Neural cell (in vitro differentiated cells): ENCODE measurements around the gene TMEM171. TPM values are rescaled to one million over a fixed set of nuclear protein-coding genes. Genes with fewer than 3 reads are reported as not detected.

Experiments
- H2AFZ ChIP-seq: fragments of 200-600, 300-800 bp; sonication (generic), shearing (Covaris generic); 2 replicates; pipeline ENCODE4 v1.6.0; 2014; ENCODE audit warnings: low read depth, mild to moderate bottlenecking, antibody characterized with exemption, low read length, moderate library complexity
- H3F3A ChIP-seq: fragments of 200-600 bp; shearing (Covaris generic); 2 replicates; pipeline ENCODE4 v1.6.1; 2016; ENCODE audit warnings: mild to moderate bottlenecking, moderate library complexity, mixed read lengths, antibody characterized with exemption, low read length; ENCODE audit not compliant: insufficient read depth, poor library complexity, severe bottlenecking
- H3K27ac ChIP-seq: fragments of 200-600, 300-800 bp; sonication (generic), shearing (Covaris generic); 2 replicates; pipeline ENCODE4 v1.5.1; 2014; ENCODE audit warnings: mild to moderate bottlenecking, low read length, moderate library complexity
- H3K27me3 ChIP-seq: fragments of 300-800, 200-600 bp; sonication (generic), shearing (Covaris generic); 2 replicates; pipeline ENCODE4 v1.6.0; 2014; ENCODE audit warnings: mild to moderate bottlenecking, low read depth, low read length, moderate library complexity; ENCODE audit not compliant: insufficient read depth
- H3K36me3 ChIP-seq: fragments of 300-800, 200-600 bp; sonication (generic), shearing (Covaris generic); 2 replicates; pipeline ENCODE4 v1.5.1; 2014; ENCODE audit warnings: mild to moderate bottlenecking, antibody characterized with exemption, low read length, moderate library complexity; ENCODE audit not compliant: insufficient read depth
- H3K4me2 ChIP-seq: fragments of 300-800, 200-600 bp; sonication (generic), shearing (Covaris generic); 2 replicates; pipeline ENCODE4 v1.6.0; 2014; ENCODE audit warnings: mild to moderate bottlenecking, low read length
- H3K4me3 ChIP-seq: fragments of 300-800, 200-600 bp; sonication (generic), shearing (Covaris generic); 2 replicates; pipeline ENCODE4 v1.5.1; 2014; ENCODE audit warnings: mild to moderate bottlenecking, low read length, moderate library complexity
- H3K79me2 ChIP-seq: fragments of 200-600 bp; shearing (Covaris generic); replicated peaks from 2 replicates; pipeline ENCODE4 v1.6.0; 2014; ENCODE audit warnings: mild to moderate bottlenecking, low read length, moderate library complexity; ENCODE audit not compliant: insufficient read depth
- H3K9ac ChIP-seq: fragments of 300-800, 200-600 bp; sonication (generic), shearing (Covaris generic); 2 replicates; pipeline ENCODE4 v1.6.1; 2016; ENCODE audit warnings: mild to moderate bottlenecking, low read length, mixed read lengths
- H3K9me2 ChIP-seq: fragments of 200-600 bp; shearing (Covaris generic); 2 replicates; pipeline ENCODE4 v1.6.1; 2016; ENCODE audit warnings: mild to moderate bottlenecking, low read length, mixed read lengths; ENCODE audit not compliant: insufficient read depth
- H3K9me3 ChIP-seq: fragments of 200-600, 300-800 bp; sonication (generic), shearing (Covaris generic); 2 replicates; pipeline ENCODE4 v1.6.1; 2016; ENCODE audit warnings: mild to moderate bottlenecking, mixed run types, low read length, moderate library complexity, mixed read lengths
- H4K20me1 ChIP-seq: fragments of 200-600 bp; shearing (Covaris generic); 2 replicates; pipeline ENCODE4 v1.6.1; 2016; ENCODE audit warnings: mild to moderate bottlenecking, mixed run types; ENCODE audit not compliant: insufficient read depth
- EP300 ChIP-seq: fragments of 450-650 bp; conservative IDR thresholded peaks from 2 replicates; pipeline ENCODE4 v1.6.1; 2014; ENCODE audit warnings: antibody characterized with exemption, mild to moderate bottlenecking, moderate library complexity; ENCODE audit not compliant: poor library complexity, severe bottlenecking
- EZH2 ChIP-seq: fragments of 200-600, 300-800 bp; shearing (Covaris generic), sonication (generic); IDR thresholded peaks from 2 replicates; pipeline ENCODE4 v1.6.1; 2014; ENCODE audit warnings: antibody characterized with exemption, low read length, borderline replicate concordance, mild to moderate bottlenecking; ENCODE audit not compliant: insufficient read depth, poor library complexity, severe bottlenecking
- MXI1 ChIP-seq: fragments of 450-650 bp; conservative IDR thresholded peaks from 2 replicates; pipeline ENCODE4 v1.6.1; 2014; ENCODE audit warnings: antibody characterized with exemption, mild to moderate bottlenecking; ENCODE audit not compliant: poor library complexity, severe bottlenecking
- POLR2AphosphoS5 ChIP-seq: IDR thresholded peaks from 2 replicates; pipeline ENCODE4 v1.6.1; 2012
- RAD21 ChIP-seq: fragments of 450-650 bp; conservative IDR thresholded peaks from 2 replicates; pipeline ENCODE4 v1.6.1; 2014; ENCODE audit warnings: antibody characterized with exemption, mild to moderate bottlenecking, moderate library complexity
- REST ChIP-seq: IDR thresholded peaks from 2 replicates; pipeline ENCODE4 v1.6.1; 2012; ENCODE audit warnings: borderline replicate concordance
- SMC3 ChIP-seq: fragments of 450-650 bp; conservative IDR thresholded peaks from 2 replicates; pipeline ENCODE4 v1.6.1; 2014; ENCODE audit warnings: antibody characterized with exemption, mild to moderate bottlenecking, moderate library complexity; ENCODE audit not compliant: poor library complexity
- TAF1 ChIP-seq: IDR thresholded peaks from 2 replicates; pipeline ENCODE4 v1.6.1; 2012; ENCODE audit warnings: low read depth
- polyA plus RNA-seq: library from polyadenylated mRNA; depleted of rRNA; stranded (reverse); fragments of >200 nt; gene quantifications from 2 replicates; pipeline ENCODE4 v1.2.3, GENCODE V29; 2014
- TF ChIP-seq, protein P1 (sequence below): fragments of 450-650 bp; IDR thresholded peaks from 2 replicates; pipeline ENCODE4 v1.5.1; 2014; ENCODE audit warnings: antibody characterized with exemption, mild to moderate bottlenecking, moderate library complexity; ENCODE audit not compliant: poor library complexity, severe bottlenecking

The TMEM171 gene
- polyA plus RNA-seq, 1 donor from 2014 or later, result not detected

- H3K4me3 ChIP-seq, result no peak overlapping the region
Observed at GRCh38 chr5:73130811-73131210, 10.4 kb downstream of the TMEM171 start.

GRCh38 chr5:73131711-73132425 is 11.5 kb downstream of the TMEM171 start:
- no peaks in the 10 kb centered on the region for H3K79me2 ChIP-seq
- H3K9me3 ChIP-seq, result no peaks in the 10 kb centered on the region
- no peaks in the 10 kb centered on the region for H3K36me3 ChIP-seq
- no peaks in the 10 kb centered on the region for H3K9me2 ChIP-seq
- no peak overlapping the region for H3K27ac ChIP-seq
- H4K20me1 ChIP-seq, result no peaks in the 10 kb centered on the region
- no peaks in the 10 kb centered on the region for H3F3A ChIP-seq
- no peak overlapping the region for H3K4me3 ChIP-seq
- TF ChIP-seq, protein P1, sequence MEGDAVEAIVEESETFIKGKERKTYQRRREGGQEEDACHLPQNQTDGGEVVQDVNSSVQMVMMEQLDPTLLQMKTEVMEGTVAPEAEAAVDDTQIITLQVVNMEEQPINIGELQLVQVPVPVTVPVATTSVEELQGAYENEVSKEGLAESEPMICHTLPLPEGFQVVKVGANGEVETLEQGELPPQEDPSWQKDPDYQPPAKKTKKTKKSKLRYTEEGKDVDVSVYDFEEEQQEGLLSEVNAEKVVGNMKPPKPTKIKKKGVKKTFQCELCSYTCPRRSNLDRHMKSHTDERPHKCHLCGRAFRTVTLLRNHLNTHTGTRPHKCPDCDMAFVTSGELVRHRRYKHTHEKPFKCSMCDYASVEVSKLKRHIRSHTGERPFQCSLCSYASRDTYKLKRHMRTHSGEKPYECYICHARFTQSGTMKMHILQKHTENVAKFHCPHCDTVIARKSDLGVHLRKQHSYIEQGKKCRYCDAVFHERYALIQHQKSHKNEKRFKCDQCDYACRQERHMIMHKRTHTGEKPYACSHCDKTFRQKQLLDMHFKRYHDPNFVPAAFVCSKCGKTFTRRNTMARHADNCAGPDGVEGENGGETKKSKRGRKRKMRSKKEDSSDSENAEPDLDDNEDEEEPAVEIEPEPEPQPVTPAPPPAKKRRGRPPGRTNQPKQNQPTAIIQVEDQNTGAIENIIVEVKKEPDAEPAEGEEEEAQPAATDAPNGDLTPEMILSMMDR, result no peak
- TF ChIP-seq MXI1, result no peak
- no peak for TF ChIP-seq RAD21
- TF ChIP-seq SMC3, result no peak
- TF ChIP-seq TAF1, result no peak
- no peaks in the 10 kb centered on the region for H3K27me3 ChIP-seq
- no peak overlapping the region for H3K4me2 ChIP-seq
- H2AFZ ChIP-seq, result no peak overlapping the region
- no peak overlapping the region for H3K9ac ChIP-seq

More at GRCh38 chr5:73130811-73131210, 10.4 kb downstream of the TMEM171 start:
- no peaks in the 10 kb centered on the region for H3K9me2 ChIP-seq
- H3K27ac ChIP-seq, result no peak overlapping the region
- H3K4me2 ChIP-seq, result no peak overlapping the region
- no peaks in the 10 kb centered on the region for H3F3A ChIP-seq
- H3K9me3 ChIP-seq, result no peaks in the 10 kb centered on the region
- H4K20me1 ChIP-seq, result no peaks in the 10 kb centered on the region
- H3K79me2 ChIP-seq, result no peaks in the 10 kb centered on the region
- no peak overlapping the region for H3K9ac ChIP-seq
- H2AFZ ChIP-seq, result no peak overlapping the region
- H3K27me3 ChIP-seq, result no peaks in the 10 kb centered on the region
- TF ChIP-seq, protein P1, result no peak
- TF ChIP-seq EZH2, result no peak
- no peak for TF ChIP-seq REST
- TF ChIP-seq POLR2AphosphoS5, result no peak
- no peak for TF ChIP-seq RAD21
- no peak for TF ChIP-seq EP300
- TF ChIP-seq MXI1, result no peak
- no peak for TF ChIP-seq TAF1
- TF ChIP-seq SMC3, result no peak
- H3K36me3 ChIP-seq, result no peaks in the 10 kb centered on the region
